SK-N-SH (cell line): ENCODE results near the gene ENTHD1. TPM values are rescaled to one million over a fixed set of nuclear protein-coding genes. Genes with fewer than 3 reads are reported as not detected.

Experiments used
- CTCF ChIA-PET: fragments of 300-600, 350-600 bp; formaldehyde crosslinking; extraction: SDS; loops from one replicate; lab custom pipeline; 2021; lab: Yijun Ruan, JAX
- POLR2A ChIA-PET: fragments of 350-600 bp; sonication (Branson Sonifier 250); formaldehyde crosslinking; extraction: SDS; loops from one replicate; lab custom pipeline; 2020; ENCODE audit warnings: antibody characterized with exemption, inconsistent platforms; lab: Yijun Ruan, JAX
- DNase-seq: peaks from one replicate; pipeline ENCODE4 v3.0.0; 2012
- H2AFZ ChIP-seq: fragments of 200-600 bp; sonication (generic); 2 replicates; pipeline ENCODE4 v1.8.1; 2016; ENCODE audit warnings: antibody characterized with exemption, mild to moderate bottlenecking, low read depth
- H3F3A ChIP-seq: fragments of 200-600 bp; sonication (generic); replicated peaks from 2 replicates; pipeline ENCODE3; 2016; ENCODE audit warnings: antibody characterized with exemption, mild to moderate bottlenecking; ENCODE audit not compliant: insufficient read depth
- H3K27ac ChIP-seq, 2 experiments: fragments of 200-500 bp in 1 of 2; fragments of 200-600 bp in 1 of 2; sonication (Bioruptor generic) in 1 of 2; sonication (generic), shearing (Covaris generic) in 1 of 2; 2 replicates each; pipeline versions ENCODE4 v1.5.1 to v1.6.1; 2014 to 2016; ENCODE audit warnings: low read depth in 2 of 2, inconsistent platforms in 1 of 2, low read length in 1 of 2, mild to moderate bottlenecking in 1 of 2, mixed read lengths in 1 of 2
- H3K27me3 ChIP-seq: fragments of 200-600 bp; sonication (generic), shearing (Covaris generic); 2 replicates; pipeline ENCODE4 v1.6.1; 2016; ENCODE audit warnings: mixed run types; ENCODE audit not compliant: insufficient read depth
- H3K36me3 ChIP-seq, 2 experiments: fragments of 200-500 bp in 1 of 2; fragments of 200-600 bp in 1 of 2; sonication (Bioruptor generic) in 1 of 2; sonication (generic) in 1 of 2; replicated peaks in 1 of 2; 2 replicates each; pipeline versions ENCODE3 to v1.5.1; 2014 to 2016; ENCODE audit warnings: low read length in 1 of 2, mild to moderate bottlenecking in 1 of 2; ENCODE audit not compliant: insufficient read depth in 2 of 2, control insufficient read depth in 1 of 2
- H3K4me1 ChIP-seq, 2 experiments: fragments of 200-500 bp in 1 of 2; fragments of 200-600 bp in 1 of 2; sonication (Bioruptor generic) in 1 of 2; sonication (generic), shearing (Covaris generic) in 1 of 2; 2 replicates each; pipeline versions ENCODE4 v1.5.1 to v1.6.1; 2014 to 2016; ENCODE audit warnings: low read depth in 1 of 2, low read length in 1 of 2, mixed run types in 1 of 2; ENCODE audit not compliant: insufficient read depth in 2 of 2, control insufficient read depth in 1 of 2
- H3K4me2 ChIP-seq: fragments of 200-600 bp; sonication (generic), shearing (Covaris generic); 2 replicates; pipeline ENCODE4 v1.6.1; 2017; ENCODE audit warnings: mixed run types
- H3K4me3 ChIP-seq, 2 experiments: fragments of 200-500 bp in 1 of 2; fragments of 200-600 bp in 1 of 2; sonication (Bioruptor generic) in 1 of 2; sonication (generic), shearing (Covaris generic) in 1 of 2; 2 replicates each; pipeline versions ENCODE4 v1.5.1 to v1.8.1; 2014 to 2016; ENCODE audit warnings: low read depth in 2 of 2, inconsistent platforms in 1 of 2, low read length in 1 of 2, mild to moderate bottlenecking in 1 of 2, mixed read lengths in 1 of 2, moderate library complexity in 1 of 2
- H3K79me2 ChIP-seq: fragments of 200-600 bp; sonication (generic); 2 replicates; pipeline ENCODE4 v1.8.1; 2017; ENCODE audit warnings: mild to moderate bottlenecking; ENCODE audit not compliant: insufficient read depth
- H3K9ac ChIP-seq: fragments of 200-600 bp; sonication (generic); 2 replicates; pipeline ENCODE4 v1.6.1; 2017; ENCODE audit warnings: mixed run types
- H3K9me2 ChIP-seq: fragments of 200-600 bp; sonication (generic); 2 replicates; pipeline ENCODE4 v1.6.1; 2017; ENCODE audit warnings: mixed run types
- H3K9me3 ChIP-seq: fragments of 200-600 bp; sonication (generic); 2 replicates; pipeline ENCODE4 v1.6.1; 2017; ENCODE audit warnings: mixed run types, mild to moderate bottlenecking, moderate library complexity
- H4K20me1 ChIP-seq: fragments of 200-600 bp; sonication (generic); 2 replicates; pipeline ENCODE4 v1.6.1; 2017; ENCODE audit warnings: mild to moderate bottlenecking, mixed run types; ENCODE audit not compliant: insufficient read depth
- CHD2 ChIP-seq: fragments of 150-350 bp; IDR thresholded peaks from 2 replicates; pipeline ENCODE4 v1.6.1; 2018; ENCODE audit warnings: low read length; ENCODE audit not compliant: partially characterized antibody
- ELF1 ChIP-seq: IDR thresholded peaks from 2 replicates; pipeline ENCODE4 v1.4.0; 2012
- EZH2phosphoT487 ChIP-seq: fragments of 200-600 bp; sonication (generic); IDR thresholded peaks from 2 replicates; pipeline ENCODE4 v1.6.1; 2017; ENCODE audit warnings: low read depth, mixed run types, mild to moderate bottlenecking, antibody characterized with exemption, moderate library complexity, borderline replicate concordance
- FOSL2 ChIP-seq: IDR thresholded peaks from 2 replicates; pipeline ENCODE4 v1.4.0; 2012; ENCODE audit warnings: low read depth, mild to moderate bottlenecking, moderate library complexity, borderline replicate concordance
- FOXJ3 ChIP-seq: sonication (generic); formaldehyde crosslinking; IDR thresholded peaks from 2 replicates; pipeline ENCODE4 v1.5.1; 2020; ENCODE audit warnings: mild to moderate bottlenecking, missing genetic modification reagents
- FOXM1 ChIP-seq: IDR thresholded peaks from 2 replicates; pipeline ENCODE4 v1.4.0; 2012; ENCODE audit warnings: low read depth, mild to moderate bottlenecking
- MXI1 ChIP-seq: IDR thresholded peaks from 2 replicates; pipeline ENCODE4 v1.6.1; 2012; ENCODE audit warnings: mild to moderate bottlenecking, low read depth, low read length, improper control_type of control experiment
- NRF1 ChIP-seq: IDR thresholded peaks from 2 replicates; pipeline ENCODE4 v1.6.1; 2012; ENCODE audit warnings: low read depth, mild to moderate bottlenecking, low read length
- RFX5 ChIP-seq: IDR thresholded peaks from 2 replicates; pipeline ENCODE4 v1.6.1; 2012; ENCODE audit warnings: mild to moderate bottlenecking, improper control_type of control experiment, low read length
- RXRA ChIP-seq: IDR thresholded peaks from 2 replicates; pipeline ENCODE4 v1.4.0; 2012; ENCODE audit warnings: low read depth, mild to moderate bottlenecking, borderline replicate concordance
- SIN3A ChIP-seq: IDR thresholded peaks from 2 replicates; pipeline ENCODE4 v1.6.1; 2012; ENCODE audit warnings: low read depth, mild to moderate bottlenecking, low read length, moderate library complexity, borderline replicate concordance
- WGBS: methylation state at CpG from one replicate; pipeline ENCODE4 v1.1.6; 2017; ENCODE audit warnings: low lambda C conversion rate; 5-methylcytosine and 5-hydroxymethylcytosine counted together
- polyA plus RNA-seq, 3 experiments: library from polyadenylated mRNA; depleted of rRNA; stranded (reverse); fragments of >200 nt; gene quantifications; 2 replicates each; pipeline ENCODE4 v1.2.3, GENCODE V29; 2012
- TF ChIP-seq, protein P1 (sequence below): fragments of 200-600 bp; sonication (generic); IDR thresholded peaks from 2 replicates; pipeline ENCODE4 v1.6.1; 2017; ENCODE audit warnings: antibody characterized with exemption, mild to moderate bottlenecking, moderate library complexity
- TF ChIP-seq, protein P2 (sequence below): IDR thresholded peaks from 2 replicates; pipeline ENCODE4 v1.4.0; 2012; ENCODE audit warnings: low read depth
- TF ChIP-seq, protein P3 (sequence below): IDR thresholded peaks from 2 replicates; pipeline ENCODE4 v1.4.0; 2012; ENCODE audit warnings: low read depth, borderline replicate concordance
- TF ChIP-seq, protein P4 (sequence below): IDR thresholded peaks from 2 replicates; pipeline ENCODE4 v1.6.1; 2012; ENCODE audit warnings: mild to moderate bottlenecking, low read depth, low read length, moderate library complexity

Gene ENTHD1
- polyA plus RNA-seq, 1 of the 3 experiments (the other 2 are of a cell fraction): not detected

DNA sequence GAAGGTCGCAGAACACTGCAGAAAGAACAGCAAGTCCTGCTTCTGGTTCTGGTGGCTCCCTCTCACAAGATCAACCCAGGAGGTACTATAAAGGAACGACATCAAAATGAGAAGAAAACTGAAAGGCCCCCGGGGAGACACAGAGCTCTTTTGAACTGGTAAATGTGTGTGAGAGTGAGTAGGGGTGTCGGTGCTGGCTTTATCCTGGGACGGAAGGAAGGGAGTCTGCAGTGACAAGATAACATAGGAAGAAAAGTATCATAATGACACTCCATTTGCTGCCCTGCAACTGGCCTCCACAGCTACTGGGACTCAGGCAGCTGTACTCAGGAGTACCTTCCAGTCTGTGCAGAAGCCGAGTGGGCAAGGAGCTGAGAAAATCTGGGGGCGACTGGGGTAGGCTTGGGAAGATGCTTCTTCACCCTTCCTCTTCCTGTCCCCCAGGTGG is 60.9 kb downstream of the ENTHD1 start (continued):
- TF ChIP-seq NRF1 (no peak), RFX5 (no peak), RXRA (no peak), EZH2phosphoT487 (no peak), ELF1 (no peak), FOSL2 (no peak), CHD2 (no peak), FOXM1 (no peak)
- TF ChIP-seq, protein P1, sequence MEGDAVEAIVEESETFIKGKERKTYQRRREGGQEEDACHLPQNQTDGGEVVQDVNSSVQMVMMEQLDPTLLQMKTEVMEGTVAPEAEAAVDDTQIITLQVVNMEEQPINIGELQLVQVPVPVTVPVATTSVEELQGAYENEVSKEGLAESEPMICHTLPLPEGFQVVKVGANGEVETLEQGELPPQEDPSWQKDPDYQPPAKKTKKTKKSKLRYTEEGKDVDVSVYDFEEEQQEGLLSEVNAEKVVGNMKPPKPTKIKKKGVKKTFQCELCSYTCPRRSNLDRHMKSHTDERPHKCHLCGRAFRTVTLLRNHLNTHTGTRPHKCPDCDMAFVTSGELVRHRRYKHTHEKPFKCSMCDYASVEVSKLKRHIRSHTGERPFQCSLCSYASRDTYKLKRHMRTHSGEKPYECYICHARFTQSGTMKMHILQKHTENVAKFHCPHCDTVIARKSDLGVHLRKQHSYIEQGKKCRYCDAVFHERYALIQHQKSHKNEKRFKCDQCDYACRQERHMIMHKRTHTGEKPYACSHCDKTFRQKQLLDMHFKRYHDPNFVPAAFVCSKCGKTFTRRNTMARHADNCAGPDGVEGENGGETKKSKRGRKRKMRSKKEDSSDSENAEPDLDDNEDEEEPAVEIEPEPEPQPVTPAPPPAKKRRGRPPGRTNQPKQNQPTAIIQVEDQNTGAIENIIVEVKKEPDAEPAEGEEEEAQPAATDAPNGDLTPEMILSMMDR: no peak
- TF ChIP-seq, protein P2, sequence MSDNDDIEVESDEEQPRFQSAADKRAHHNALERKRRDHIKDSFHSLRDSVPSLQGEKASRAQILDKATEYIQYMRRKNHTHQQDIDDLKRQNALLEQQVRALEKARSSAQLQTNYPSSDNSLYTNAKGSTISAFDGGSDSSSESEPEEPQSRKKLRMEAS: no peak
- TF ChIP-seq, protein P3, sequence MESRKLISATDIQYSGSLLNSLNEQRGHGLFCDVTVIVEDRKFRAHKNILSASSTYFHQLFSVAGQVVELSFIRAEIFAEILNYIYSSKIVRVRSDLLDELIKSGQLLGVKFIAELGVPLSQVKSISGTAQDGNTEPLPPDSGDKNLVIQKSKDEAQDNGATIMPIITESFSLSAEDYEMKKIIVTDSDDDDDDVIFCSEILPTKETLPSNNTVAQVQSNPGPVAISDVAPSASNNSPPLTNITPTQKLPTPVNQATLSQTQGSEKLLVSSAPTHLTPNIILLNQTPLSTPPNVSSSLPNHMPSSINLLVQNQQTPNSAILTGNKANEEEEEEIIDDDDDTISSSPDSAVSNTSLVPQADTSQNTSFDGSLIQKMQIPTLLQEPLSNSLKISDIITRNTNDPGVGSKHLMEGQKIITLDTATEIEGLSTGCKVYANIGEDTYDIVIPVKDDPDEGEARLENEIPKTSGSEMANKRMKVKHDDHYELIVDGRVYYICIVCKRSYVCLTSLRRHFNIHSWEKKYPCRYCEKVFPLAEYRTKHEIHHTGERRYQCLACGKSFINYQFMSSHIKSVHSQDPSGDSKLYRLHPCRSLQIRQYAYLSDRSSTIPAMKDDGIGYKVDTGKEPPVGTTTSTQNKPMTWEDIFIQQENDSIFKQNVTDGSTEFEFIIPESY: no peak

DNA sequence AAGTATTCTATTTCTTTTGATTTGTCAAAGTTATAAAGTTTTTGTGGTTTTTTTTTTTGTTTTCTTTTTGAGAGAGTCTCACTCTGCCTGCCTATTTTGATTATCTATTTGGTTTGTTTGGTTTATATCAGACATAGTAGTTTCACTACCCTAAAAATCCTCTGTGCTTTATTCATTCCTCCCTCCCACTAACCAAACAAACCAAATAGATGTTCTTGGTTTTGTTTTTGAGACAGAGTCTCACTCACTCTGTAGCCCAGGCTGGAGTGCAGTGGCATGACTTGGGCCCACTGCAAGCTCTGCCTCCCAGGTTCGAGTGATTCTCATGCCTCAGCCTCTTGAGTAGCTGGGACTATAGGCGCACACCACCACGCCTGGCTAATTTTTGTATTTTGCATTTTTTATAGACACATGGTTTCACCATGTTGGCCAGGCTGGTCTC is 67.9 kb downstream of the ENTHD1 start:
- Histone ChIP-seq H2AFZ (no peak overlapping the region), H3K27me3 (no peaks in the 10 kb centered on the region), H3F3A (no peaks in the 10 kb centered on the region), H3K4me1 (peaks cover 0 to 3% of the 10 kb centered on the region in 2 experiments; a peak in 1 of 4 replicates), H3K9me3 (no peaks in the 10 kb centered on the region), H3K9me2 (no peaks in the 10 kb centered on the region), H4K20me1 (no peaks in the 10 kb centered on the region), H3K36me3 (no peaks in the 10 kb centered on the region), H3K27ac (no peak overlapping the region), H3K4me3 (no peak overlapping the region), H3K79me2 (no peaks in the 10 kb centered on the region), H3K9ac (no peak overlapping the region), H3K4me2 (no peak overlapping the region)
- 87% methylated on average over 3 of the region's 3 CpGs for WGBS
- ChIA-PET POLR2A (no interaction called here), CTCF (no interaction called here)
- TF ChIP-seq RXRA (no peak), FOXJ3 (CRISPR knock-in tag) (no peak), EZH2phosphoT487 (no peak), MXI1 (no peak), SIN3A (no peak), ELF1 (no peak)
- TF ChIP-seq, protein P4, sequence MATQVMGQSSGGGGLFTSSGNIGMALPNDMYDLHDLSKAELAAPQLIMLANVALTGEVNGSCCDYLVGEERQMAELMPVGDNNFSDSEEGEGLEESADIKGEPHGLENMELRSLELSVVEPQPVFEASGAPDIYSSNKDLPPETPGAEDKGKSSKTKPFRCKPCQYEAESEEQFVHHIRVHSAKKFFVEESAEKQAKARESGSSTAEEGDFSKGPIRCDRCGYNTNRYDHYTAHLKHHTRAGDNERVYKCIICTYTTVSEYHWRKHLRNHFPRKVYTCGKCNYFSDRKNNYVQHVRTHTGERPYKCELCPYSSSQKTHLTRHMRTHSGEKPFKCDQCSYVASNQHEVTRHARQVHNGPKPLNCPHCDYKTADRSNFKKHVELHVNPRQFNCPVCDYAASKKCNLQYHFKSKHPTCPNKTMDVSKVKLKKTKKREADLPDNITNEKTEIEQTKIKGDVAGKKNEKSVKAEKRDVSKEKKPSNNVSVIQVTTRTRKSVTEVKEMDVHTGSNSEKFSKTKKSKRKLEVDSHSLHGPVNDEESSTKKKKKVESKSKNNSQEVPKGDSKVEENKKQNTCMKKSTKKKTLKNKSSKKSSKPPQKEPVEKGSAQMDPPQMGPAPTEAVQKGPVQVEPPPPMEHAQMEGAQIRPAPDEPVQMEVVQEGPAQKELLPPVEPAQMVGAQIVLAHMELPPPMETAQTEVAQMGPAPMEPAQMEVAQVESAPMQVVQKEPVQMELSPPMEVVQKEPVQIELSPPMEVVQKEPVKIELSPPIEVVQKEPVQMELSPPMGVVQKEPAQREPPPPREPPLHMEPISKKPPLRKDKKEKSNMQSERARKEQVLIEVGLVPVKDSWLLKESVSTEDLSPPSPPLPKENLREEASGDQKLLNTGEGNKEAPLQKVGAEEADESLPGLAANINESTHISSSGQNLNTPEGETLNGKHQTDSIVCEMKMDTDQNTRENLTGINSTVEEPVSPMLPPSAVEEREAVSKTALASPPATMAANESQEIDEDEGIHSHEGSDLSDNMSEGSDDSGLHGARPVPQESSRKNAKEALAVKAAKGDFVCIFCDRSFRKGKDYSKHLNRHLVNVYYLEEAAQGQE: no peak
- TF ChIP-seq, protein P1: no peak
- DNase-seq: no peak
